Lower leg skin (tissue), 3 donors: Measurements from ENCODE around the gene PPM1L.

ENCODE experiments used
- CTCF ChIP-seq, 3 donors: fragments of 450-650 bp; IDR thresholded peaks; one replicate each; pipeline ENCODE4 v1.5.1; 2016; ENCODE audit warnings: antibody characterized with exemption in 3 of 3, mild to moderate bottlenecking in 3 of 3, moderate library complexity in 2 of 3
- POLR2A ChIP-seq, 2 donors: fragments of 450-650 bp; IDR thresholded peaks; one replicate each; pipeline ENCODE4 v1.6.1; 2016 to 2017; ENCODE audit warnings: antibody characterized with exemption in 2 of 2, mild to moderate bottlenecking in 1 of 2, moderate library complexity in 1 of 2

- TF ChIP-seq CTCF (IDR thresholded peaks at IDR 0.05) (no peak), POLR2A (IDR thresholded peaks at IDR 0.05) (no peak)
These were observed 269.9 kb downstream of the PPM1L start for GRCh38 chr3:161025911-161026310.
